Activated CD4-positive, CD25-positive, alpha-beta regulatory T cell (primary cell): Measurements from ENCODE around the gene PHTF1.
"Not testable (repeated sequence)": the region's sequence is repeated elsewhere in the genome, so short reads cannot be mapped to it uniquely, and the experiment has no call there.

Experiments
- DNase-seq, 4 experiments: peaks; one replicate each; lab custom pipeline; 2025; lab: John Stamatoyannopoulos, UW

Gene PHTF1

DNA sequence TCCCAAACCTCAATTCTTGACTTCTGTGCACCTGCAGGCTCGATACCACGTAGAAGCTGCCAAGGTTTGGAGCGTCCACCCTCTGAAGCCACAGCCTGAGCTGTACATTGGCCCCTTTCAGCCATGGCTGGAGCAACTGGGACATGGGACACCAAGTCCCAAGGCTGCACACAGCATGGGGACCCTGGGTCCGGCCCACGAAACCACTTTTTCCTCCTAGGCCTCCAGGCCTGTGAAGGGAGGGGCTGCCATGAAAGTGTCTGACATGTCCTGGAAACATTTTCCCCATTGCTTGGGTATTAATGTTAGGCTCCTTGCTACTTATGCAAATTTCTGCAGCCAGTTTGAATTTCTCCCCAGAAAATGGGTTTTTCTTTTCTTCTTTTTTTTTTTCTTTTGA lies 40.7 kb downstream of the PHTF1 start:
- DNase-seq, result not testable (repeated sequence)

DNA sequence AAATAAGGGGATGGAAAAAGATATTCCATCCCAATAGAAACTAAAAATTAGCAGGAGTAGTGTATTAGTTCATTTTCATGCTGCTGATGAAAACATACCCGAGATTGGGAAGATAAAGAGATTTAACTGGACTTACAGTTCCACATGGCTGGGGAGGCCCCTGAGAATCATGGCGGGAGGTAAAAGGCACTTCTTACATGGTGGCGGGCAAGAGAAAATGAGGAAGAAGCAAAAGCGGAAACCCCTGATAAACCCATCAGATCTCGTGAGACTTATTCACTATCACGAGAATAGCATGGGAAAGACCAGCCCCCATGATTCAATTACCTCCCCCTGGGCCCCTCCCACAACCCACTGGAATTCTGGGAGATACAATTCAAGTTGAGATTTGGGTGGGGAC lies 41.8 kb downstream of the PHTF1 start:
- not testable (repeated sequence) for DNase-seq

DNA sequence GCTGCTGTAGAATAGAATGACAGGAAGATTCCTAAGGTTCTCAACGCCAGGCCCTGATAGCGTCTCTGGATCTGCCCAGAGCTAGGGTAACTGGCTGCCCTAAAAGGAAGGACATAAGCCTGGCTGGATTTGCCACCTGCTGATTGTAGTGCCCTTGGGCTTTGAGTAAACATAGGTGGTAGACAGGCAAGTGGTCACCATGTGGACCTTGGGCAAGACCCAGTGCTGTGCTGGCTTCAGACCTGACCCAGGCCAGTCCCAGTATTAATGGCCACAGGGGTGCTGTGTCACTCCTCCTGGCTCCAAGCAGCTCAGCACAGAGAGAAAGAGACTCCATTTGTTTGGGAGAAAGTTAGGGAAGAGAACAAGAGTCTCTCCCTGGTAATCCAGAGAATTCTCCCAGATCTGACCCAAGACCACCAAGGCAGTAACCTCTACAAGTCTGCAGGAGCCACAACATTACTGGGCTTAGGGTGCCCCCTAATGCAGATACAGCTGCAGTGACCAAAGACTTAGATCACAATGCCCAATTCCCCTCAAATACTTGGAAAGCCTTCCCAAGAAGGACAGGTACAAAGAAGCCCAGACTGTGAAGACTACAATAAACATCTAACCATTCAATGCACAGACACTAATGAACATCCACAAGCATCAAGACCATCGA lies 44.5 kb downstream of the PHTF1 start:
- no peak for DNase-seq

DNA sequence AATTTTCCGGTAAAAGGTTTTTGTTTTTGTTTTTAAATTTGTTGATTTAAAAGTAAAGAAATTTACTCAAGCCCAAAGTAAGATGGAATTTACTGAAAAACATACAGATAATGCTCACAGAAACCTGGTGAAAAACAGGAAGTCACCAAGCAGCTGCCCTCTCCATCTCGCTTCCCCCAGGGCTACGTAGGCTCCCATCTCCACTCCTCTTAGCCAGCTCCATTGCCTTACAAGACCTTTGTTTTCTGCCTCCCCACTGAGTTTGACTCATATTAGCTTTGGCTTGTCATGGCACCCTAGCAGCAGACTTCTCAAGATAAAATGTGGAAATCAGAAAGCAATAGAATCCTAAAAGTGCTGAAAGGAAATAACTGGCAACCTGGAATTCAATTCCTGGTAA lies 57.9 kb downstream of the PHTF1 start:
- no peak for DNase-seq

DNA sequence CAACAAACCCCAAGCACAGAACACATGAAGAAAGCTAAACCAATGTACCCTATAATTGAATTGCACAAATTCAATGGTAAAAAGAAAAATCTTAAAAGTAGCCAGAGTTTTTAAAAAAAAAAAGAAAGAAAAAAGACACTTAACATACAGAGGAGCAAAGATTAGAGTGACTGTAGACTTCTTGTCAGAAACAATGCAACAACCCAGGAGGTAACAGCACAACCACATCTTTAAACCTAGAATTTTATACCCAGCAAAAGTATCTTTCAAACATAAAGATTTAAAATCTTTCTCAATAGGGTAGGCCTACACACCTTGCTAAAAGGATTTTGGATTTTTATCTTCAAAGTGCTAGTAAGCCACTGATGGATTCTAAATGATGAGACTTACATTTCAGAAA lies 64.4 kb downstream of the PHTF1 start:
- no peak for DNase-seq

DNA sequence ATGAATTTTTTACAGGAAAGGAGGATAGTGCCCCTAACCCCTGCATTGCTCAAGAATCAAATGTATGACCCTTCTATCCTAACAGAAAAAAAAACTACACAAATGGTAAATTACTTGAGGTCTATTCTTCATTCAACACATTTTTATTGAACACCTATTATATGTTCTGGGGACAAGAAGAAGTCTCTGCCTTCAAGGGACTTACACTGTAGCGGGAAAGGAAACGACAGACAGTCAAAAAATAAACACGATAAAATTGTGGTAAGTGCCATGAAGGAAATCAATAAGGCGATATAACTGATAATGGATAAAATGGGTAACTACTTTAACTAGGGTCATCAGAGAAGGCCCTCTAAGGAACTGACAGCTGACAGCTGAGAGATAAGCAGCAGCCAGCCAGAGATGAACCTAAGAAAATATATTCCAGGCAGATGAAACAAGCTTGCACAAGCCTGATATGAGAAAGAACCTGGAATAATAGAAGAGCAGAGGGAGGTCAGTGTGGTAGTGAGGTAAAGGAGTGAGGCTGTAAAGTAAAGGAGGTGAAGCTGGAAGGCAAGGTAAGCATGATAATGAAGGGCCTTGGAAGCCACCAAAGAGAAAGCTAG lies 66.4 kb downstream of the PHTF1 start:
- DNase-seq, result no peak

DNA sequence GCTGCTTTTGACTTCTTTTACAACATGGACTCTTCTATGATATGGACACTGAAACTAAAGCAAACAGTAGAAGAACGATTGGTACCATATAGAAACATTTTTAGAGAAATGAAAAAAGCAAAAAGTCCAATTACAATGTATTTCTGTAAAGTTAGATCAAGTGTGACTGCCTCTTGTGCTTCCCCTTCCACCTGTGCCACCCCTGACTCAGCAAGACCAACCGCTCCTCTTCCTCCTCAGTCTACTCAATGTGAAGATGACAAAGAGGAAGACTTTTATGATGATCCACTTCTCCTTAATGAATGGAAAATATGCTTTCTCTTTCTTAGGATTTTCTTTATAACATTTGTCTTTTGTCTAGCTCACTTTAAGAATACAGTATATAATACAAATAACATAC lies 66.9 kb downstream of the PHTF1 start:
- no peak for DNase-seq

DNA sequence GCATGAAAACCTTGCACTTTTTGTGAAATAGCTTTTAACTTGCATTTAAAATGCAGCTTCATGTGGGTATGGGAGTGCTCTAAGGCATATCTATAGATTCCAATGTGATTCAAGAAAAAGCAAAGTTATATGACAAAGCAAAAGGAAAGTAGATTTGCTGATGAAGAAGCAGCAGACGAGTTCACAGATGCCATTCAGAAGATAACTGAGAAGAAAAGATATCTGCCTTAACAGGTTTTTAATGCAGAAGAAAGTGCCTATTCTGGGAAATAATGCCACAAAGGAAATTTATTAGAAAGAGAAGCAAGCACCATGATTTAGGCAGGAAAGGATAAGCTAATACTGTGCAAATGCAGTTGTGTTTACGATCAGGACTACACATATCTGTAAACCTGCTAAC lies 68.1 kb downstream of the PHTF1 start:
- DNase-seq, result no peak

DNA sequence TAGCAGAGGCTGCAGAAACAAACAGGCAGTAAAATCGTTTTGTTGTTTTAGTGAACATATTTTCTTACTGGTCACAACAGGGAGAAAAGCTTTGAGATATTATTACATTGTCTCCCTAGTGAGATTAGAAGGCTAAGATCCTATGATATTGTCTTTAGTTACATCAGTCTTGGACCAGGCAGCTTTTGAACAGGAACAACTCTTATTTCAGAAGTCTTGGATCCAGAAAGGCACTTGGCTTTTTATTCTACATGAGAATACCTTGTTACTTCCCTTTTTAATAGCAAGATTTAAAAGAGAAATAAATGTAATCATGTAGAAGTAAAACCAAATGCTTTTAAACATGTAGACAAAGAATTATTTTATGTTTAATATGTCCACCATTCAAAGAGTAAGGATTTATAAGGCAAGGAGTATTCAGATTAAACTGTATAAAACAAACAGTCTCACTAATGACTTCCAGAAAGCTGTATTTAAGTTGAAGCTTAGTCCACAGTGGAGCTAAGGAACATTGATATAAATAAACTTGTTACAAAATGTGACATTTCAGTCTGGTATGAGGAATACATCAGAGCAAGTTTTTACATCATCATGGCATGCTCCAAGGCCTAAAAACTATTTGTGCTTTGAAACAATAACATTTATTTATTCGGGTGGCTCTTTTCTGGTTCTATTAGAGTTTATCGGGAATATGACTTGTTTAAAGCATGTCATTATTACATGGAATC lies 72.2 kb downstream of the PHTF1 start:
- no peak for DNase-seq

DNA sequence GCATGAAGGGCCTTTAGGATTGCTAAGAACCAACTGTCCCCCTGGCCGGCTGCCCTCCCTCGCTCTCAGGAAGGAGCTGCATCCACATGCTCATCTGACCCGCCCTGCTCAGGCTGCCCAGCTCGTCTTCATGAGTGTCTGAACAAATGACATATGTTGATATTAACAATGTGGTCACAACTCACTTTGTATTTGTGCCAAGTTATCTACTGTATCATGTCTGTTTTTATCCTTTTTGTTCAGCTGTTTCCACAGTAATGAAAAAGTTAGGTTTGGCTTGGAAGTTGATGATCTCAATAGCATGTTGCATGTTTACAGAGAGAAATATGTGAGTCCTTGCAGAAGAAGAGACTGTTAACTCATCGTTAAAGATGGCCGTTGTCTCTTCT lies 75.1 kb downstream of the PHTF1 start:
- DNase-seq, result no peak

DNA sequence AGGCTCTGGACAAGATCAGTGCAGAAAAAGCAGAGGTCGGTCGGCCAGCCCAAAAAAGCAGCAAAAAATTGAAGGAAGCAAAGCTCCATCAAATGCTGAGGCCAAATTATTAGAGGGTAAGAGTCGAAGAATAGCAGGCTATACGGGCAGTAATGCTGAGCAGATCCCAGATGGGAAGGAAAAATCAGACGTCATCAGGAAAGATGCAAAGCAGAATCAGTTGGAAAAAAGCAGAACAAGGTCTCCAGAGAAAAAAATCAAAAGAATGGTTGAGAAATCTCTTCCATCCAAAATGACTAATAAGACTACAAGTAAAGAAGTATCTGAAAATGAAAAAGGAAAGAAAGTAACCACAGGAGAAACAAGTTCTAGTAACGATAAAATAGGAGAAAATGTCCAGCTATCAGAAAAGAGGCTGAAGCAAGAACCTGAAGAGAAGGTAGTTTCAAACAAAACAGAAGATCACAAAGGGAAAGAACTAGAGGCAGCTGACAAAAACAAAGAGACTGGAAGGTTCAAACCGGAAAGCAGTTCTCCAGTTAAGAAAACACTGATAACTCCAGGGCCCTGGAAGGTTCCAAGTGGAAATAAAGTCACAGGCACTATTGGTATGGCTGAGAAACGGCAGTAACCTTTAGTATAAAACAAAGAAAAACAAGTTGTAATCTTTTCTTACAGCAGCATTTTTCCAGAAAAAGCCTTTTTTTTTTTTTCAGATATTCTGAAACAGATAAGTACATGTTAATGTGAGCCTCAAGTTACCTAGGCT lies 75.7 kb downstream of the PHTF1 start:
- DNase-seq, result no peak

DNA sequence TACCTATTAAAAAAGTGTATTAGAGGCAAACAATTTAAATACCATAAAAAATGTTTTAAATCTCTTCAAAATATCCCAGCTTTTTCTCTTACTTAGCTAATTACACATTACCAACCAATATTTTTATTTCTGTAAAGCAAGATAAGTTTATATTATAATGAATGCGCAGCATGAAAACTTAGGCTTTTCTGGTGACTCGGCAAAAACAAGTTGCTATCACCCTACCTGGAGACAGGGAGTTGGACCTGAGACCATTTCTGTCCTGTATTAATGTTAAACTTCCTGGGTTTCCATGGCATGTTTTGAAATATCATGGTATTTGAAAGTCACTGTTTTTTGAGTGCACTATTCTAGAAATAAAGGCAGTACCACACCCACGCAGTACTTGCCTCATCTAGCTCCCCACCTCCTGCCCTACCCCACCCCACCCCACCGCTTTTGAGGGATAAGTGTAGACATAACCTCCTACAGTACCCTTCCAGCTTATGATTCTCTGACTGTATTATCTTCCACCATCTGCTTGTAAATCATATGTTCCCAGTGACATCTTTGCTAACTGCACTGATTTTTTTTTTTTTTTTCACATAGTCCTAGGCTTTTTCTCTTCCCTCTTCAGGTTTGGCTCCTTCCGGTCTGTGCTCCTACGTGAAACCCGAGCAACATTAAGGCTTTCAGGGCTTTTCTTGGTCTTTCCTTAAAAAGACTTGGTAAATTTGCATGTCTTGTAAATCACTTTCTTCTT lies 77.5 kb downstream of the PHTF1 start:
- DNase-seq, result no peak

DNA sequence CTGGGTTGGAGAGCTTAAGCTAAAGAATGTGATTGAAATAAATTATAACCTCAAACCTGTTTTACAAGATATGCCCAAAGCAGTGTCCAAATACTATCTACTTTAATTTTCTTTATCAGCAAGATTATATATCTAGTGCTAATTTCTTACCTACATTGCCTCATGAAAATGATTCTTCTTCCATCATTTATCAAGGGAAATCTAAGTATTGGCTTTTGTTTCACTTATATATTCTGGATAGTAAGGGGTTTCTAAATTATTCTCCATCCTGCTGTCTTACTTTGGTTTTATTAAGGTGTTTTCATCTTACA lies 81.2 kb downstream of the PHTF1 start:
- no peak for DNase-seq

DNA sequence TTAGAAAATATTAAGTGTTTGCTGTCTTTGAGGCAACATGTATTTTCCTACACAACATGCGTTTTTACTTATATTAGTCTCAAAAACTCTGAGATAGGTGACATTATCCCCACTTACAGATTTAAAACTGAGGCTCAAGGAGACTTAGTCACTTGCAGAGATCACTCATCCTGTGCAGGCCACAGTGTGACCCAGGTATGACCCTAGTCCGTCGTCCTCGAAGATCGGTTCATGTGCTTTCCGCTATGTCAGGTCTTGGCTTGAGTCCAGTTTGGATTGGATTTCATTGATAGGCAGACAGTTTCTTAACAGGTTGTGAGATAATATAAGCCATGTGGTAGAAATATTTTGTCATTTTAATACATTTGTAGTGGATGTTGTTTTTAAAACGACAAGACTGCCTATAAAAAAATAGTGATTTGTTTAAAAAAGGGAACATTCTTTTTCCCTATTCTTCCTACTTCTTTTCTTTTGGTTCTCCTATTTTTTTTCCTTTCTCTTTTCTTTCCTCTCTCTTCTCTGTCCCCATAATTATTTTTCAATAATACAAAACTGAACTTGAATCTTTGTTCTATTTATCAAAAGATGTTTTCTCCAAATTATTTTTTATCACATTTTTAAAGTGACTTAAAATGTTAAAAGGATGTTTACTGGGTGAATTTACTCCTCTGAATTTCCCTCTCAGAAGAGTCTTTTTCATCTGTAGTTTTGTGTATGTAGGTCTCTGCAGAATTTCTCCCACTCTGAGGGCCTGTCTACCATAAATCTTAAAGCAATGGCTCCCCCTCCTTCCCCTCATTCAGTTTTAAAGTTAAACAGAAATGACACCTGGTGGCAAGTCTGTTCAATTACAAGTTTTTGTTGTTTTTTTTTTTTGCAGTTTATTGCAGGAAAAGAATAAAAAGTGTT lies 81.8 kb downstream of the PHTF1 start:
- no peak for DNase-seq

DNA sequence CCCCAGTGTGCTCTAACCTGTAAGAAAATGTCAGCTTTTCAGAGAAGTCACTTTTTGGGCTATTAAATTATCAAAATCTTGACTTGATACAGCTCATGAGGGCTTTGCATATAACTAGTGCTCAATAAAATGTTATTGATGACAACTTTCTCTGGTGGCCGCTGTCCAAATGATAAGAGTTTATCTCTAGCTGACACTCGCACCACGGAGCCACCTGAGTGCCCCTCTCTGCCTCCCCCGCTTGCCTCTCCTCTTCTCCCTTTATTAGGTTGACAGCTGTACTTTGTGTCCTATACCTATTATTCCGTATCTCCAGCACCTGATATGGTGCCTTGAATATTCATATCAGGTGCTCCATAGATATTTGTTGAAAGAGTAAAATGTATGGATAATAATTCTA lies 82.8 kb downstream of the PHTF1 start:
- no peak for DNase-seq

DNA sequence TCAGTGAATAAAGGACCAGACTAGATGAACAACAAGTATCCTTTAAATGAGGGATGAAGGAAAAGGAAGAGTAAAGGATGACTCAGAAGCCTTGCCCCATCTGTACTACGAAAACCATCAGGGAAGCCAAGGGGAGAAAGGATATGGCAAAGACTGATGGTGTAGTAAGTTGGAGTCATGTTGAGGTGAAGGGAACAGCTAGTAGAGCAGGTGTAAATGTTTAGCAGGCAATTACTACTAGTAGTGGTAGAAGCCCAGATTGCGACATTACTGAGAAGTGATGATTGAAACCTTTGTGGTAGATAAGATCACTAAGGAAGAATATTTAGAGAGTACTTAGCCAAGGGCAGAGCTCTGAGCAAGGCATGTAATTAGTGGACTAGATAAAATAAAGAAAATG lies 84.0 kb downstream of the PHTF1 start:
- DNase-seq, result no peak

DNA sequence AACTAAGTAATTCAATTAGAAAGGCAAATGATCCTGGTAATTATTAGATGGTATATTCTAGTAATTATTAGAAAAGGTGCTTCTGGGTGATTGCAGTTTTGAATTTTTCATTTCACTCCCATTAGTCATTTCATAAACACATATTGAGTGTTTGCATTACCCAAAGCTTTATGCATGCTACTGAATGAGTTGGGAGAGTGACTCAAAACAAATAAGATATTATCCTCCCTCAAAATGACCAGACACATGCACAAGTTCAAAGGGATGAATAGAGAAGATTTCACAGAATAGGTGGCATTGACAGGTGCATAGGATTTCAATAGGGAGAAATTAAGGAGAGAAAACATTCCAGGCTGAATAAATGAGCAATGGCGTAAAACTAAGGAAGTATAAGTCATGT lies 84.7 kb downstream of the PHTF1 start:
- DNase-seq, result no peak

DNA sequence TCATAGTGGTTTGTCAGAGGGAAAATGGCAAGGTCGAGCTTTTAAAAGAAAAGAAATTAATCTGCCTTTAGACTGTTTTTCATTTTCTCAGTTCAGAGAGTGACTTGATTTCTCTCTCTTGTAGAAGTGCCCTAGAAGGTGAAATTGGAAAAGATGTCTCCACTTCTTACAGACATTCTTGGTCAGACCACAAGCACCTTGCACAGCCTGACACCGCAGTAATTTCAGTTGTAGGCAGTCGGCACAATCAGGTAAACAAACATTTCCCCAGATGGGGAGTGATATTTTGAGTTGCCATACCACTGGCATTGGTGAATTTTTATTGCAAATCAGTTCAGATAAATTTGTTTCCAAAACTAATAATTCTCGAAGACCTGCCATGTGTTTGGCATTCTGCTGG lies 86.8 kb downstream of the PHTF1 start:
- DNase-seq, result no peak

DNA sequence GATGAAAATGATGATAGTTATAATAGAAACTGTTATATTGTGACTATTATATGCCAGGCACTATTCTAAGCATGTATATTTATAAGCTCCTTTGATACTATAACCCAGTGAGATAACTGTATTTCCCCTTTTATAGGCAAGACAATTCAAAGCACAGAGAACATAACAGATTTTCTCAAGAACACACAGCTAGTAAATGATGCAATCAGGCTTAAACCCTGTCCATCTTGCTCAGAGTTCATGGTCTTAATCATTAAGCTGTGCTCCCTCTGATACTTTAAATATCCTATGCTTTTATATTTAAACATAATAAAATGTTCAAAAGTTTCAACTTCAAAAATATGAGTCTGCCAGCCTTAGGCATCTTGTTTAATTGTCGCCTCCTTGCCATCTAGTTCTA lies 88.6 kb downstream of the PHTF1 start:
- DNase-seq, result no peak

DNA sequence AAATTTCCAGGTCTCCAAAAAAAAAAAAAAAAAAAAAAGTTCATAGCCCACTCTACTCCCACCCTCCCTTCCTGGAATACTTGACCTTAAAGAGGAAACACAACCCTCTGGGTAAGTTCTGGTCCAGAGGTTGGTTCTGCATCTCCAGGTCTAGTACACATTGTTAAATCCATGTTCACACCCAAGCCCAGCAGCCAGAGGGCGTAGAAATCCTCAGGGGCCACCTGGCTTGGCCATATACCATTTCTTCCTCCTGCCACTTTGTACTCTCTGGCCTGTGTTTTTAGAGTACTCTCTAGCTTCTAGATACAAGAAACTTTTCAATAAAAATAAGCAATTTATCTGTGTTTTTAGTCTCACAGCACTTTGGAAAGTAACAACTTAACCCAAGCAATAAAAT lies 89.3 kb downstream of the PHTF1 start:
- no peak for DNase-seq

DNA sequence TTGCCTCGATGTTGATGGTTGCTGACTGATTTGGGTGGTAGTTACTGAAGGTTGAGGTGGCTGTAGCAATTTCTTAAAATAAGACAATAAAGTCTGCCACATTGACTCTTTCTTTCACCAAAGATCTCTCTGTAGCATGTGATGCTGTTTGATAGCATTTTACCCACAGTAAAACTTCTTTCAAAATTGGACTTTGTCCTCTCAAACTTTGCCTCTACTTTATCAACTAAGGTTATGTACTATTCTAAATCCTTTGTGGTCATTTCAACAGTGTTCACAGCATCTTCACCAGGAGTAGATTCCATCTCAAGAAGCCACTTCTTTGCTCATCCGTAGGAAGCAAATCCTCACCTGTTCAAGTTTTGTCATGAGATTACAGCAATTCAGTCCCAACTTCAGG lies 93.2 kb downstream of the PHTF1 start:
- DNase-seq, result no peak
